Erythroblast (primary cell): ENCODE results near the gene SMAD6.

Source experiments
- GATA1 ChIP-seq: IDR thresholded peaks from 2 replicates; pipeline ENCODE4 v1.6.1; 2011; ENCODE audit warnings: low read depth, mild to moderate bottlenecking, control low read depth, low read length, moderate library complexity
- POLR2A ChIP-seq: IDR thresholded peaks from 2 replicates; pipeline ENCODE4 v1.6.1; 2011; ENCODE audit warnings: mild to moderate bottlenecking, low read length

DNA sequence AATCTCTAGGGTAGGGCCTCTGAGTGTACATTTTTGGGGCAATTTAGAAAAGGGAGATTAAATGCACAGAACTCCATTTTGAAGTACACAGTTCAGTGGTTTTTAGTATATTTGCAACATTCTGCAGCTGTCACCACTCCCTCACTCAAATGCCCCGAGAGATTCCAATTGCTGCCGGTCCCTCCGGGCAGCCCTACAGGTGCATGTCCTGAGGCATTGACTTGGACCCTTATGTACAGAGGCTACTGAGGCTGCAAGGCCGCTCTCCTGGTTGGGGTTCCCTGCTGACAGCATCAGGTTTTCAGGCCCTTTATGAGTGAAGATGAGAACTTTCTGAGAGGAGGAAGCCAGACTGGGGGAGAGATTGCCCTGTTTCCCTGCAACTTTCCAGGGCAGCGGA is 39.6 kb downstream of the SMAD6 start:
- no peak for TF ChIP-seq POLR2A
- TF ChIP-seq GATA1 = no peak
